ENCODE results near the gene CCDC148.
A peak's percentile ranks its signal among the peaks of the same experiment; 100 is the strongest.

CCDC148 gene

GRCh38 chr2:158182676-158183295, 273.8 kb downstream of the CCDC148 start:
- no peak for TF ChIP-seq POLR2A (IDR thresholded peaks at IDR 0.05; ENCODE audit: extremely low read depth, insufficient read length)
- TF ChIP-seq MAX (IDR thresholded peaks at IDR 0.05; ENCODE audit: low read depth, low read length) = no peak
- TF ChIP-seq CTCF (IDR thresholded peaks at IDR 0.05; ENCODE audit: low read depth, low read length) = no peak
- no peak for TF ChIP-seq MYC (IDR thresholded peaks at IDR 0.05; ENCODE audit: low read depth, low read length)
- H3K4me3 ChIP-seq (ENCODE audit: low read depth, low read length) = no peak overlapping the region
- DNase-seq (ENCODE audit: low read depth) = no peak

- TF ChIP-seq MAX (IDR thresholded peaks at IDR 0.05; ENCODE audit: low read depth, low read length) = no peak
- TF ChIP-seq POLR2A (IDR thresholded peaks at IDR 0.05; ENCODE audit: extremely low read depth, insufficient read length) = no peak
- no peak for TF ChIP-seq MYC (IDR thresholded peaks at IDR 0.05; ENCODE audit: low read depth, low read length)
- no peak for TF ChIP-seq CTCF (IDR thresholded peaks at IDR 0.05; ENCODE audit: low read depth, low read length)
- no peak overlapping the region for H3K4me3 ChIP-seq (ENCODE audit: low read depth, low read length)
- DNase-seq (ENCODE audit: low read depth) = no peak
These were observed 275.4 kb downstream of the CCDC148 start for GRCh38 chr2:158181171-158181570.

- peak; percentile 45 for DNase-seq (ENCODE audit: low read depth)
- H3K4me3 ChIP-seq (ENCODE audit: low read depth, low read length) = no peak overlapping the region
- no peak for TF ChIP-seq MYC (IDR thresholded peaks at IDR 0.05; ENCODE audit: low read depth, low read length)
- TF ChIP-seq CTCF (IDR thresholded peaks at IDR 0.05; ENCODE audit: low read depth, low read length) = peak; percentile 30
These were observed 276.9 kb downstream of the CCDC148 start for GRCh38 chr2:158179660-158180059.

- TF ChIP-seq POLR2A (IDR thresholded peaks at IDR 0.05; ENCODE audit: extremely low read depth, insufficient read length) (no peak), MYC (IDR thresholded peaks at IDR 0.05; ENCODE audit: low read depth, low read length) (no peak), MAX (IDR thresholded peaks at IDR 0.05; ENCODE audit: low read depth, low read length) (no peak), CTCF (IDR thresholded peaks at IDR 0.05; ENCODE audit: low read depth, low read length) (no peak)
- DNase-seq (ENCODE audit: low read depth) = no peak
- no peak overlapping the region for H3K4me3 ChIP-seq (ENCODE audit: low read depth, low read length)
These were observed 277.9 kb downstream of the CCDC148 start for GRCh38 chr2:158178646-158179045.

- no peak for DNase-seq (ENCODE audit: low read depth)
- TF ChIP-seq MAX (IDR thresholded peaks at IDR 0.05; ENCODE audit: low read depth, low read length) (no peak), CTCF (IDR thresholded peaks at IDR 0.05; ENCODE audit: low read depth, low read length) (no peak), POLR2A (IDR thresholded peaks at IDR 0.05; ENCODE audit: extremely low read depth, insufficient read length) (no peak), MYC (IDR thresholded peaks at IDR 0.05; ENCODE audit: low read depth, low read length) (no peak)
- H3K4me3 ChIP-seq (ENCODE audit: low read depth, low read length) = no peak overlapping the region
These were observed 281.6 kb downstream of the CCDC148 start for GRCh38 chr2:158174956-158175355.

- no peak overlapping the region for H3K4me3 ChIP-seq (ENCODE audit: low read depth, low read length)
- no peak for DNase-seq (ENCODE audit: low read depth)
- no peak for TF ChIP-seq CTCF (IDR thresholded peaks at IDR 0.05; ENCODE audit: low read depth, low read length)
These were observed 282.1 kb downstream of the CCDC148 start for GRCh38 chr2:158174495-158174894.

All from NB4 (cell line).